ENCODE data around the gene STX18. TPM values are rescaled to one million over a fixed set of nuclear protein-coding genes. Genes with fewer than 3 reads are reported as not detected.

The STX18 gene
- total and polyA plus RNA-seq, 2 donors (not counting 3 experiments of a cell fraction or from before 2014, with no cell fraction given), result 30.7 to 31.2 TPM

- TF ChIP-seq FOS (IDR thresholded peaks at IDR 0.05; ENCODE audit: borderline replicate concordance, insufficient read depth, low read length), result no peak
- no peak for TF ChIP-seq JUN (IDR thresholded peaks at IDR 0.05; ENCODE audit: borderline replicate concordance, insufficient read depth, insufficient read length, low read depth)
- no peak for TF ChIP-seq POLR2A (IDR thresholded peaks at IDR 0.05; ENCODE audit: low read depth, low read length)
- TF ChIP-seq MYC (IDR thresholded peaks at IDR 0.05; ENCODE audit: low read depth, low read length), result no peak
- TF ChIP-seq MAX (IDR thresholded peaks at IDR 0.05; ENCODE audit: insufficient read depth, insufficient read length), result no peak
- TF ChIP-seq POLR2AphosphoS5 (IDR thresholded peaks at IDR 0.05; ENCODE audit: insufficient read depth, low read depth, low read length), result no peak
- TF ChIP-seq GATA2 (IDR thresholded peaks at IDR 0.05; ENCODE audit: insufficient read depth, insufficient read length, low read depth, low read length), result no peak
- no peak for TF ChIP-seq CTCF (IDR thresholded peaks at IDR 0.05; ENCODE audit: extremely low read depth in 1 of 2, insufficient read depth in 1 of 2, low read depth in 1 of 2, low read length in 2 of 2)
- no peak for TF ChIP-seq EZH2 (IDR thresholded peaks at IDR 0.05; ENCODE audit: borderline replicate concordance, low read depth, low read length, severe bottlenecking)
- intact Hi-C loops (cut with micrococcal nuclease), result loop anchor here (10.0 kb wide), 1 partner anchor 448 kb away; no protein-coding TSS in a partner anchor
- ChIA-PET POLR2A (no interaction called here), CTCF (interaction anchor here (0.6 to 3.0 kb wide), 6 partner anchors 10 to 180 kb away, joined by 3 to 21 read pairs (median 4); no protein-coding TSS in a partner anchor)
- H3K27ac ChIP-seq (ENCODE audit: insufficient read depth, low read depth, low read length), result no peak overlapping the region
- BruUV-seq (replicated peaks), result no TSS peak
- dilution Hi-C loops (cut with MboI; ENCODE audit: extremely low pct_ligation_motif_present, low sequenced_read_pairs), result no loop called here
- no peaks in the 10 kb centered on the region for H3K9me1 ChIP-seq (replicated peaks; ENCODE audit: control insufficient read depth, extremely low read depth, insufficient read depth, low read length)
- no peak overlapping the region for H2AFZ ChIP-seq (ENCODE audit: low read depth, low read length)
- no peak overlapping the region for H3K4me3 ChIP-seq (replicated peaks in 1 of 3; ENCODE audit: insufficient read depth in 1 of 3, low read depth in 1 of 3, low read length in 3 of 3)
- H3K9ac ChIP-seq (replicated peaks; ENCODE audit: extremely low read depth, insufficient read depth, low read length), result no peak overlapping the region
- no peaks in the 10 kb centered on the region for H3K27me3 ChIP-seq (ENCODE audit: control insufficient read depth in 2 of 2, insufficient read depth in 2 of 2, low read length in 2 of 2)
- H3K4me2 ChIP-seq (ENCODE audit: insufficient read depth, low read length), result no peak overlapping the region
- no peaks in the 10 kb centered on the region for H4K20me1 ChIP-seq (replicated peaks; ENCODE audit: control insufficient read depth, extremely low read depth, insufficient read depth, low read length)
- no peaks in the 10 kb centered on the region for H3K79me2 ChIP-seq (ENCODE audit: control insufficient read depth, insufficient read depth, low read length)
- no peaks in the 10 kb centered on the region for H3K9me3 ChIP-seq (replicated peaks; ENCODE audit: control insufficient read depth, insufficient read depth, low read length)
- DNase-seq (ENCODE audit: low read depth, low spot score) (no peak), FAIRE-seq (no peak)
- H3K4me1 ChIP-seq (ENCODE audit: control insufficient read depth, extremely low read depth, insufficient read depth, low read length), result peaks cover 4% of the 10 kb centered on the region
- peaks cover 0 to 10% of the 10 kb centered on the region in 2 experiments for H3K36me3 ChIP-seq (ENCODE audit: control insufficient read depth in 2 of 2, extremely low read depth in 1 of 2, insufficient read depth in 2 of 2, low read length in 2 of 2)
Measured at GRCh38 chr4:4432341-4433125, 109.3 kb downstream of the STX18 start.
